GM18517 (cell line): ENCODE data around the gene MOSMO.
"Not testable (repeated sequence)": the region's sequence is repeated elsewhere in the genome, so short reads cannot be mapped to it uniquely, and the experiment has no call there.

Source experiments
- ATAC-seq: cut with Tn5 transposase; IDR thresholded peaks from one replicate; pipeline ENCODE4 v1.9.1; 2021; ENCODE audit warnings: mild to moderate bottlenecking, moderate library complexity; ENCODE audit not compliant: unreplicated experiment

Gene MOSMO

GRCh38 chr16:22035153-22035552 lies 27.2 kb downstream of the MOSMO start:
- ATAC-seq: peak; percentile 51

GRCh38 chr16:22043882-22044281 lies 36.0 kb downstream of the MOSMO start:
- not testable (repeated sequence) for ATAC-seq

- not testable (repeated sequence) for ATAC-seq
Measured at GRCh38 chr16:22045888-22046287, 38.0 kb downstream of the MOSMO start.

GRCh38 chr16:22050963-22051362 lies 43.1 kb downstream of the MOSMO start:
- ATAC-seq: no peak

GRCh38 chr16:22052980-22053379 lies 45.1 kb downstream of the MOSMO start:
- no peak for ATAC-seq

GRCh38 chr16:22053921-22054341 lies 46.0 kb downstream of the MOSMO start:
- no peak for ATAC-seq

- no peak for ATAC-seq
Measured at GRCh38 chr16:22054847-22055590, 47.1 kb downstream of the MOSMO start.

- ATAC-seq: no peak
Measured at GRCh38 chr16:22055881-22056280, 48.0 kb downstream of the MOSMO start.

- ATAC-seq: no peak
Measured at GRCh38 chr16:22063888-22064467, 56.1 kb downstream of the MOSMO start.

- ATAC-seq: no peak
Measured at GRCh38 chr16:22065252-22065651, 57.3 kb downstream of the MOSMO start.

- no peak for ATAC-seq
Measured at GRCh38 chr16:22070361-22071330, 62.7 kb downstream of the MOSMO start.

GRCh38 chr16:22071331-22071910 lies 63.5 kb downstream of the MOSMO start:
- ATAC-seq: no peak

GRCh38 chr16:22073350-22073749 lies 65.4 kb downstream of the MOSMO start:
- no peak for ATAC-seq

- ATAC-seq: no peak
Measured at GRCh38 chr16:22075043-22075757, 67.3 kb downstream of the MOSMO start.

- no peak for ATAC-seq
Measured at GRCh38 chr16:22075776-22076175, 67.9 kb downstream of the MOSMO start.

- ATAC-seq: no peak
Measured at GRCh38 chr16:22077700-22078313, 69.9 kb downstream of the MOSMO start.

- no peak for ATAC-seq
Measured at GRCh38 chr16:22078656-22079055, 70.7 kb downstream of the MOSMO start.

GRCh38 chr16:22081050-22081449 lies 73.1 kb downstream of the MOSMO start:
- no peak for ATAC-seq

- ATAC-seq: no peak
Measured at GRCh38 chr16:22086440-22086839, 78.5 kb downstream of the MOSMO start.

GRCh38 chr16:22088642-22089041 lies 80.7 kb downstream of the MOSMO start:
- ATAC-seq: no peak
